ENCODE data around the gene CBLB.

The CBLB gene

GRCh38 chr3:105649480-105649879 is 219.3 kb downstream of the CBLB start:
- H3K36me3 ChIP-seq (ENCODE audit: insufficient read depth, low read length): no peaks in the 10 kb centered on the region
- no peak overlapping the region for H3K9ac ChIP-seq (ENCODE audit: low read depth, low read length, poor library complexity, severe bottlenecking)
- no peaks in the 10 kb centered on the region for H3K4me1 ChIP-seq (ENCODE audit: insufficient read depth, low read length, poor library complexity, severe bottlenecking)
- H3K79me2 ChIP-seq (ENCODE audit: insufficient read depth, low read length): no peaks in the 10 kb centered on the region
- no peak overlapping the region for H2AFZ ChIP-seq (ENCODE audit: low read length)
- H3K4me2 ChIP-seq (ENCODE audit: low read depth, low read length, poor library complexity, severe bottlenecking): no peak overlapping the region
- no peak overlapping the region for H3K4me3 ChIP-seq (ENCODE audit: low read length, poor library complexity, severe bottlenecking)
- H3K27me3 ChIP-seq (ENCODE audit: insufficient read depth, low read length, poor library complexity, severe bottlenecking): no peaks in the 10 kb centered on the region
- H3K9me3 ChIP-seq (ENCODE audit: insufficient read depth, low read depth, low read length): no peaks in the 10 kb centered on the region
- no peaks in the 10 kb centered on the region for H4K20me1 ChIP-seq (ENCODE audit: insufficient read depth, low read length, poor library complexity, severe bottlenecking)
- TF ChIP-seq EZH2phosphoT487 (IDR thresholded peaks at IDR 0.05; ENCODE audit: borderline replicate concordance): no peak
- TF ChIP-seq CTCF (conservative IDR thresholded peaks at IDR 0.05; ENCODE audit: low read length): no peak
- H3K9me2 ChIP-seq (replicated peaks; ENCODE audit: low read depth, low read length): no peaks in the 10 kb centered on the region
- no peaks in the 10 kb centered on the region for H3F3A ChIP-seq (ENCODE audit: low read depth)

GRCh38 chr3:105647047-105647446 is 221.8 kb downstream of the CBLB start:
- Histone ChIP-seq H3K4me1 (ENCODE audit: insufficient read depth, low read length, poor library complexity, severe bottlenecking) (no peaks in the 10 kb centered on the region), H3K4me2 (ENCODE audit: low read depth, low read length, poor library complexity, severe bottlenecking) (no peak overlapping the region), H4K20me1 (ENCODE audit: insufficient read depth, low read length, poor library complexity, severe bottlenecking) (no peaks in the 10 kb centered on the region), H3K27me3 (ENCODE audit: insufficient read depth, low read length, poor library complexity, severe bottlenecking) (no peaks in the 10 kb centered on the region), H3F3A (ENCODE audit: low read depth) (no peaks in the 10 kb centered on the region), H3K9me3 (ENCODE audit: insufficient read depth, low read depth, low read length) (no peaks in the 10 kb centered on the region), H3K79me2 (ENCODE audit: insufficient read depth, low read length) (no peaks in the 10 kb centered on the region), H3K9me2 (replicated peaks; ENCODE audit: low read depth, low read length) (no peaks in the 10 kb centered on the region), H3K4me3 (ENCODE audit: low read length, poor library complexity, severe bottlenecking) (no peak overlapping the region), H3K36me3 (ENCODE audit: insufficient read depth, low read length) (no peaks in the 10 kb centered on the region), H2AFZ (ENCODE audit: low read length) (no peak overlapping the region), H3K9ac (ENCODE audit: low read depth, low read length, poor library complexity, severe bottlenecking) (no peak overlapping the region)
- TF ChIP-seq EZH2phosphoT487 (IDR thresholded peaks at IDR 0.05; ENCODE audit: borderline replicate concordance) (no peak), CTCF (conservative IDR thresholded peaks at IDR 0.05; ENCODE audit: low read length) (no peak)

GRCh38 chr3:105639131-105639530 is 229.7 kb downstream of the CBLB start:
- Histone ChIP-seq H4K20me1 (ENCODE audit: insufficient read depth, low read length, poor library complexity, severe bottlenecking) (no peaks in the 10 kb centered on the region), H3K4me2 (ENCODE audit: low read depth, low read length, poor library complexity, severe bottlenecking) (no peak overlapping the region), H3K9me3 (ENCODE audit: insufficient read depth, low read depth, low read length) (no peaks in the 10 kb centered on the region), H3K4me1 (ENCODE audit: insufficient read depth, low read length, poor library complexity, severe bottlenecking) (no peaks in the 10 kb centered on the region), H3K9me2 (replicated peaks; ENCODE audit: low read depth, low read length) (no peaks in the 10 kb centered on the region), H2AFZ (ENCODE audit: low read length) (no peak overlapping the region), H3K79me2 (ENCODE audit: insufficient read depth, low read length) (no peaks in the 10 kb centered on the region), H3F3A (ENCODE audit: low read depth) (no peaks in the 10 kb centered on the region), H3K4me3 (ENCODE audit: low read length, poor library complexity, severe bottlenecking) (no peak overlapping the region), H3K9ac (ENCODE audit: low read depth, low read length, poor library complexity, severe bottlenecking) (no peak overlapping the region), H3K36me3 (ENCODE audit: insufficient read depth, low read length) (no peaks in the 10 kb centered on the region), H3K27me3 (ENCODE audit: insufficient read depth, low read length, poor library complexity, severe bottlenecking) (no peaks in the 10 kb centered on the region)
- no peak for TF ChIP-seq EZH2phosphoT487 (IDR thresholded peaks at IDR 0.05; ENCODE audit: borderline replicate concordance)
- no peak for TF ChIP-seq CTCF (conservative IDR thresholded peaks at IDR 0.05; ENCODE audit: low read length)
